Mesodermal cell (in vitro differentiated cells): Measurements from ENCODE around the gene DENND2A.
"Not testable (repeated sequence)": the region's sequence is repeated elsewhere in the genome, so short reads cannot be mapped to it uniquely, and the experiment has no call there.

Experiments used
- H3K27ac ChIP-seq: 2 replicates; pipeline ENCODE4 v1.7.0; 2013; ENCODE audit warnings: mild to moderate bottlenecking, low read depth, low read length, moderate library complexity; ENCODE audit not compliant: severe bottlenecking
- H3K36me3 ChIP-seq: 2 replicates; pipeline ENCODE4 v1.7.1; 2013; ENCODE audit warnings: mild to moderate bottlenecking, low read length, moderate library complexity; ENCODE audit not compliant: control insufficient read depth, insufficient read depth
- H3K4me1 ChIP-seq: one replicate; pipeline ENCODE4 v1.7.1; 2013; ENCODE audit warnings: mild to moderate bottlenecking, low read length; ENCODE audit not compliant: insufficient read depth, control insufficient read depth, poor library complexity, severe bottlenecking
- H3K4me3 ChIP-seq: 2 replicates; pipeline ENCODE4 v1.7.0; 2013; ENCODE audit warnings: low read length, control low read depth, mild to moderate bottlenecking; ENCODE audit not compliant: insufficient read depth, poor library complexity, severe bottlenecking; ENCODE audit errors: extremely low read depth
- H3K9me3 ChIP-seq: 2 replicates; pipeline ENCODE4 v1.7.1; 2013; ENCODE audit warnings: mild to moderate bottlenecking, low read length, moderate library complexity; ENCODE audit not compliant: control insufficient read depth
- WGBS, 2 experiments: methylation state at CpG; one replicate each; pipeline ENCODE4 v1.1.5; 2013; ENCODE audit warnings: missing lambda C conversion rate in 2 of 2; ENCODE audit not compliant: insufficient coverage in 2 of 2; 5-methylcytosine and 5-hydroxymethylcytosine counted together

The DENND2A gene

GRCh38 chr7:140586516-140586915, 54.1 kb downstream of the DENND2A start:
- Histone ChIP-seq H3K27ac (no peak overlapping the region), H3K36me3 (peaks cover 55% of the 10 kb centered on the region), H3K9me3 (no peaks in the 10 kb centered on the region), H3K4me3 (no peak overlapping the region), H3K4me1 (no peaks in the 10 kb centered on the region)
- 85 to 100% methylated on average over 2 of the region's 3 CpGs for WGBS, 2 experiments

- Histone ChIP-seq H3K27ac (no peak overlapping the region), H3K36me3 (peaks cover 56% of the 10 kb centered on the region), H3K9me3 (no peaks in the 10 kb centered on the region), H3K4me3 (no peak overlapping the region), H3K4me1 (no peaks in the 10 kb centered on the region)
- WGBS, 2 experiments, result 95 to 97% methylated on average over 5 to 6 of the region's 7 CpGs
These were observed 55.3 kb downstream of the DENND2A start for GRCh38 chr7:140585333-140585732.

GRCh38 chr7:140584195-140584851, 56.3 kb downstream of the DENND2A start:
- no peaks in the 10 kb centered on the region for H3K9me3 ChIP-seq
- no peak overlapping the region for H3K27ac ChIP-seq
- H3K4me3 ChIP-seq, result no peak overlapping the region
- 80 to 100% methylated on average over 1 to 2 of the region's 4 CpGs for WGBS, 2 experiments
- no peaks in the 10 kb centered on the region for H3K4me1 ChIP-seq
- H3K36me3 ChIP-seq, result peaks cover 60% of the 10 kb centered on the region

- 92 to 96% methylated on average over 9 to 10 of the region's 10 CpGs for WGBS, 2 experiments
- Histone ChIP-seq H3K4me1 (no peaks in the 10 kb centered on the region), H3K27ac (no peak overlapping the region), H3K4me3 (no peak overlapping the region), H3K36me3 (peaks cover 52% of the 10 kb centered on the region), H3K9me3 (no peaks in the 10 kb centered on the region)
These were observed 59.2 kb downstream of the DENND2A start for GRCh38 chr7:140581411-140581810.

GRCh38 chr7:140577651-140578050, 63.0 kb downstream of the DENND2A start:
- no peak overlapping the region for H3K4me3 ChIP-seq
- H3K9me3 ChIP-seq, result no peaks in the 10 kb centered on the region
- WGBS, 2 experiments, result 91 to 93% methylated on average over 4 to 5 of the region's 5 CpGs
- H3K36me3 ChIP-seq, result peaks cover 41% of the 10 kb centered on the region
- no peaks in the 10 kb centered on the region for H3K4me1 ChIP-seq
- no peak overlapping the region for H3K27ac ChIP-seq

- H3K4me3 ChIP-seq, result no peak overlapping the region
- 67% methylated on average over 1 of the region's 1 CpG for WGBS, 2 experiments
- H3K27ac ChIP-seq, result no peak overlapping the region
- no peaks in the 10 kb centered on the region for H3K4me1 ChIP-seq
- H3K36me3 ChIP-seq, result peaks cover 37% of the 10 kb centered on the region
- H3K9me3 ChIP-seq, result no peaks in the 10 kb centered on the region
These were observed 64.0 kb downstream of the DENND2A start for GRCh38 chr7:140576589-140576988.

- WGBS, 2 experiments, result 90 to 93% methylated on average over 3 to 4 of the region's 5 CpGs
- Histone ChIP-seq H3K4me3 (no peak overlapping the region), H3K4me1 (peaks cover 8% of the 10 kb centered on the region), H3K36me3 (peaks cover 33% of the 10 kb centered on the region), H3K9me3 (no peaks in the 10 kb centered on the region), H3K27ac (no peak overlapping the region)
These were observed 69.0 kb downstream of the DENND2A start for GRCh38 chr7:140571538-140572122.

GRCh38 chr7:140570120-140570519, 70.5 kb downstream of the DENND2A start:
- H3K36me3 ChIP-seq, result peaks cover 38% of the 10 kb centered on the region
- H3K27ac ChIP-seq, result no peak overlapping the region
- WGBS, 2 experiments, result 96 to 97% methylated on average over 8 to 10 of the region's 10 CpGs
- peaks cover 8% of the 10 kb centered on the region for H3K4me1 ChIP-seq
- no peak overlapping the region for H3K4me3 ChIP-seq
- H3K9me3 ChIP-seq, result no peaks in the 10 kb centered on the region

GRCh38 chr7:140568021-140568813, 72.4 kb downstream of the DENND2A start:
- 93 to 97% methylated on average over 16 to 17 of the region's 17 CpGs for WGBS, 2 experiments
- peaks cover 8% of the 10 kb centered on the region for H3K4me1 ChIP-seq
- H3K36me3 ChIP-seq, result peaks cover 47% of the 10 kb centered on the region
- no peak overlapping the region for H3K27ac ChIP-seq
- H3K4me3 ChIP-seq, result no peak overlapping the region
- H3K9me3 ChIP-seq, result no peaks in the 10 kb centered on the region

GRCh38 chr7:140566186-140566585, 74.4 kb downstream of the DENND2A start:
- peak overlapping the region; percentile 66 for H3K27ac ChIP-seq
- not testable (repeated sequence) for H3K4me1 ChIP-seq, H3K4me3 ChIP-seq, H3K9me3 ChIP-seq
- 78 to 100% methylated on average over 1 to 5 of the region's 6 CpGs for WGBS, 2 experiments
- H3K36me3 ChIP-seq, result peaks cover 42% of the 10 kb centered on the region

- H3K4me3 ChIP-seq, H3K27ac ChIP-seq, H3K4me1 ChIP-seq, H3K9me3 ChIP-seq: not testable (repeated sequence)
- WGBS, 2 experiments, result 91 to 96% methylated on average over 3 to 4 of the region's 5 CpGs
- H3K36me3 ChIP-seq, result peaks cover 46% of the 10 kb centered on the region
These were observed 74.9 kb downstream of the DENND2A start for GRCh38 chr7:140565761-140566160.
